Measurements from ENCODE around the gene CHORDC1. TPM values are rescaled to one million over a fixed set of nuclear protein-coding genes. Genes with fewer than 3 reads are reported as not detected.

The CHORDC1 gene
- total and polyA plus RNA-seq, 2 donors (not counting 3 experiments of a cell fraction or from before 2014, with no cell fraction given) = 30.3 to 56.8 TPM

- DNase-seq (ENCODE audit: low read depth, low spot score) (no peak), FAIRE-seq (no peak)
- Histone ChIP-seq H3K4me2 (ENCODE audit: insufficient read depth, low read length) (no peak overlapping the region), H3K79me2 (ENCODE audit: control insufficient read depth, insufficient read depth, low read length) (no peaks in the 10 kb centered on the region), H3K9me1 (replicated peaks; ENCODE audit: control insufficient read depth, extremely low read depth, insufficient read depth, low read length) (no peaks in the 10 kb centered on the region), H3K36me3 (ENCODE audit: control insufficient read depth in 2 of 2, extremely low read depth in 1 of 2, insufficient read depth in 2 of 2, low read length in 2 of 2) (no peaks in the 10 kb centered on the region), H3K4me3 (replicated peaks in 1 of 3; ENCODE audit: insufficient read depth in 1 of 3, low read depth in 1 of 3, low read length in 3 of 3) (no peak overlapping the region), H3K27ac (ENCODE audit: insufficient read depth, low read depth, low read length) (no peak overlapping the region), H3K27me3 (ENCODE audit: control insufficient read depth in 2 of 2, insufficient read depth in 2 of 2, low read length in 2 of 2) (peaks cover 0 to 3% of the 10 kb centered on the region in 2 experiments), H4K20me1 (replicated peaks; ENCODE audit: control insufficient read depth, extremely low read depth, insufficient read depth, low read length) (no peaks in the 10 kb centered on the region), H2AFZ (ENCODE audit: low read depth, low read length) (no peak overlapping the region), H3K4me1 (ENCODE audit: control insufficient read depth, extremely low read depth, insufficient read depth, low read length) (no peaks in the 10 kb centered on the region), H3K9ac (replicated peaks; ENCODE audit: extremely low read depth, insufficient read depth, low read length) (no peak overlapping the region), H3K9me3 (replicated peaks; ENCODE audit: control insufficient read depth, insufficient read depth, low read length) (no peaks in the 10 kb centered on the region)
- dilution Hi-C loops (cut with MboI; ENCODE audit: extremely low pct_ligation_motif_present, low sequenced_read_pairs) (no loop called here), intact Hi-C loops (cut with micrococcal nuclease) (no loop called here)
- BruUV-seq (replicated peaks) = no TSS peak
- TF ChIP-seq MYC (IDR thresholded peaks at IDR 0.05; ENCODE audit: low read depth, low read length) = no peak
- ChIA-PET POLR2A (no interaction called here), CTCF (interaction anchor here (1.1 kb wide), 1 partner anchor 10 kb away, joined by 4 read pairs; no protein-coding TSS in a partner anchor)
Observed at GRCh38 chr11:90243534-90243933, 20.7 kb upstream of the CHORDC1 start.

DNA sequence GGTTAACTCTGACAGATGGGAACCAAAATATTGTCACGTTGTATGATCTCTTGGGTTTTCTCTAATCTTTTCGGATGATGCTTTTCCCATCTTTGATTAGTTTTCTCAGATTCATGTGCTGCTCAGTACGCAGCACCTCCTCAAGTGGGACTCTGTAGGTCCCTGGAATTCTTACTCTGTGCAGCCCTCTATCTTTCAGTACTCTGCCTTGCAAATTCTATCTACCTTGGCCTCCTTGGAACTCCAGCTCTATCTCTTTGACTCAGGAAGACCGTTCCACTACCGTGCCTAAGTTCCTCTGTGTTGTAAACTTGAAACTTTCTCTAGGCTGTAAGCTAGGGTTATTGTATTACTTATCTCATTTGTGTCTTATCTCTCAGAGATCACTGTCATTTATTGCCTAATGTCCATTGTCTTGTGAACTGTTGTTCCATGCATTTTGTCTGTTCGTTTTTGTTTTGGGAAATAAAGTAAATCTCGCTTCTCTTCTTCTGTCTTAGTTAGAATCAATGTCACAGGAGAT lies 20.1 kb upstream of the CHORDC1 start:
- Histone ChIP-seq H4K20me1 (replicated peaks; ENCODE audit: control insufficient read depth, extremely low read depth, insufficient read depth, low read length) (no peaks in the 10 kb centered on the region), H2AFZ (ENCODE audit: low read depth, low read length) (no peak overlapping the region), H3K27ac (ENCODE audit: insufficient read depth, low read depth, low read length) (no peak overlapping the region), H3K9me3 (replicated peaks; ENCODE audit: control insufficient read depth, insufficient read depth, low read length) (no peaks in the 10 kb centered on the region), H3K9ac (replicated peaks; ENCODE audit: extremely low read depth, insufficient read depth, low read length) (no peak overlapping the region), H3K27me3 (ENCODE audit: control insufficient read depth in 2 of 2, insufficient read depth in 2 of 2, low read length in 2 of 2) (peaks cover 0 to 3% of the 10 kb centered on the region in 2 experiments), H3K4me1 (ENCODE audit: control insufficient read depth, extremely low read depth, insufficient read depth, low read length) (no peaks in the 10 kb centered on the region), H3K9me1 (replicated peaks; ENCODE audit: control insufficient read depth, extremely low read depth, insufficient read depth, low read length) (no peaks in the 10 kb centered on the region), H3K4me3 (replicated peaks in 1 of 3; ENCODE audit: insufficient read depth in 1 of 3, low read depth in 1 of 3, low read length in 3 of 3) (no peak overlapping the region), H3K4me2 (ENCODE audit: insufficient read depth, low read length) (no peak overlapping the region), H3K36me3 (ENCODE audit: control insufficient read depth in 2 of 2, extremely low read depth in 1 of 2, insufficient read depth in 2 of 2, low read length in 2 of 2) (no peaks in the 10 kb centered on the region), H3K79me2 (ENCODE audit: control insufficient read depth, insufficient read depth, low read length) (no peaks in the 10 kb centered on the region)
- POLR2A ChIA-PET = no interaction called here
- intact Hi-C loops (cut with micrococcal nuclease) = no loop called here
- CTCF ChIA-PET = interaction anchor here (1.1 kb wide), 1 partner anchor 9 kb away, joined by 4 read pairs; no protein-coding TSS in a partner anchor
- BruUV-seq (replicated peaks) = no TSS peak
- no peak for TF ChIP-seq GATA2 (IDR thresholded peaks at IDR 0.05; ENCODE audit: insufficient read depth, insufficient read length, low read depth, low read length)
- no peak for TF ChIP-seq POLR2AphosphoS5 (IDR thresholded peaks at IDR 0.05; ENCODE audit: insufficient read depth, low read depth, low read length)
- TF ChIP-seq FOS (IDR thresholded peaks at IDR 0.05; ENCODE audit: borderline replicate concordance, insufficient read depth, low read length) = no peak
- TF ChIP-seq, protein P1, sequence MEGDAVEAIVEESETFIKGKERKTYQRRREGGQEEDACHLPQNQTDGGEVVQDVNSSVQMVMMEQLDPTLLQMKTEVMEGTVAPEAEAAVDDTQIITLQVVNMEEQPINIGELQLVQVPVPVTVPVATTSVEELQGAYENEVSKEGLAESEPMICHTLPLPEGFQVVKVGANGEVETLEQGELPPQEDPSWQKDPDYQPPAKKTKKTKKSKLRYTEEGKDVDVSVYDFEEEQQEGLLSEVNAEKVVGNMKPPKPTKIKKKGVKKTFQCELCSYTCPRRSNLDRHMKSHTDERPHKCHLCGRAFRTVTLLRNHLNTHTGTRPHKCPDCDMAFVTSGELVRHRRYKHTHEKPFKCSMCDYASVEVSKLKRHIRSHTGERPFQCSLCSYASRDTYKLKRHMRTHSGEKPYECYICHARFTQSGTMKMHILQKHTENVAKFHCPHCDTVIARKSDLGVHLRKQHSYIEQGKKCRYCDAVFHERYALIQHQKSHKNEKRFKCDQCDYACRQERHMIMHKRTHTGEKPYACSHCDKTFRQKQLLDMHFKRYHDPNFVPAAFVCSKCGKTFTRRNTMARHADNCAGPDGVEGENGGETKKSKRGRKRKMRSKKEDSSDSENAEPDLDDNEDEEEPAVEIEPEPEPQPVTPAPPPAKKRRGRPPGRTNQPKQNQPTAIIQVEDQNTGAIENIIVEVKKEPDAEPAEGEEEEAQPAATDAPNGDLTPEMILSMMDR (IDR thresholded peaks at IDR 0.05; ENCODE audit: extremely low read depth in 1 of 2, insufficient read depth in 1 of 2, low read depth in 1 of 2, low read length in 2 of 2) = no peak
- TF ChIP-seq EZH2 (IDR thresholded peaks at IDR 0.05; ENCODE audit: borderline replicate concordance, low read depth, low read length, severe bottlenecking) = no peak
- TF ChIP-seq POLR2A (IDR thresholded peaks at IDR 0.05; ENCODE audit: low read depth, low read length) = no peak
- no peak for TF ChIP-seq JUN (IDR thresholded peaks at IDR 0.05; ENCODE audit: borderline replicate concordance, insufficient read depth, insufficient read length, low read depth)
- no peak for TF ChIP-seq MAX (IDR thresholded peaks at IDR 0.05; ENCODE audit: insufficient read depth, insufficient read length)
- no peak for TF ChIP-seq MYC (IDR thresholded peaks at IDR 0.05; ENCODE audit: low read depth, low read length)
- dilution Hi-C loops (cut with MboI; ENCODE audit: extremely low pct_ligation_motif_present, low sequenced_read_pairs) = no loop called here
- FAIRE-seq (no peak), DNase-seq (ENCODE audit: low read depth, low spot score) (no peak)

All from endothelial cell of umbilical vein (primary cell).